ENCODE results near the gene TRIP13. TPM values are rescaled to one million over a fixed set of nuclear protein-coding genes. Genes with fewer than 3 reads are reported as not detected.
"Not testable (repeated sequence)": the region's sequence is repeated elsewhere in the genome, so short reads cannot be mapped to it uniquely, and the experiment has no call there.

Gene TRIP13
- total and polyA plus RNA-seq, 9 of the 15 experiments (the other 6 are each of a cell fraction or from before 2014, with no cell fraction given) = 24.1 to 116 (median 53.2) TPM

GRCh38 chr5:852431-853401 lies 40.0 kb upstream of the TRIP13 start (continued):
- TF ChIP-seq KAT8 (IDR thresholded peaks at IDR 0.05; ENCODE audit: low read depth) (no peak), ELF1 (tag; IDR thresholded peaks at IDR 0.05) (no peak)

GRCh38 chr5:853416-854090 lies 39.1 kb upstream of the TRIP13 start:
- H3K79me2 ChIP-seq (ENCODE audit: control insufficient read depth, insufficient read depth, low read length); BruUV-seq (replicated peaks); H3K4me2 ChIP-seq (ENCODE audit: insufficient read depth, low read length); H3K9ac ChIP-seq (ENCODE audit: insufficient read depth in 1 of 2, low read depth in 2 of 2, low read length in 2 of 2); H3K27ac ChIP-seq (ENCODE audit: extremely low read depth, low read depth, low read length); H3K9me3 ChIP-seq (replicated peaks; ENCODE audit: control insufficient read depth, insufficient read depth, low read depth, low read length); ATAC-seq; FAIRE-seq; H3K9me1 ChIP-seq (ENCODE audit: control insufficient read depth, insufficient read depth, low read length); H2AFZ ChIP-seq (ENCODE audit: low read depth, low read length); H3K4me3 ChIP-seq; CTCF ChIA-PET (ENCODE audit: low intra/inter-chr PET ratio); in situ Hi-C loops (cut with MboI); H3K36me3 ChIP-seq (ENCODE audit: control insufficient read depth, insufficient read depth, low read length); DNase-seq (ENCODE audit: extremely low read depth in 1 of 4, low spot score in 3 of 4): not testable (repeated sequence)
- 31% methylated on average over 11 of the region's 18 CpGs for WGBS (ENCODE audit: insufficient coverage, low coverage, missing lambda C conversion rate)
- Histone ChIP-seq H3K4me1 (replicated peaks in 1 of 2; ENCODE audit: control insufficient read depth in 2 of 2, insufficient read depth in 2 of 2, low read length in 2 of 2) (peaks cover 0 to 36% of the 10 kb centered on the region in 2 experiments; a peak in 2 of 5 replicates), H4K20me1 (replicated peaks; ENCODE audit: control insufficient read depth, insufficient read depth, low read length) (peaks cover 19% of the 10 kb centered on the region), H3K27me3 (ENCODE audit: control insufficient read depth in 2 of 2, insufficient read depth in 2 of 2, low read length in 2 of 2) (peaks cover 24 to 46% of the 10 kb centered on the region in 2 experiments)
- intact Hi-C loops (cut with micrococcal nuclease) = loop anchor here (10.0 kb wide), 1 partner anchor 179 kb away; no protein-coding TSS in a partner anchor
- POLR2A ChIA-PET = interaction anchor here (0.7 kb wide), 1 partner anchor 152 kb away, joined by 4 read pairs; no protein-coding TSS in a partner anchor
- peak; percentile 55; the same call in 1 of the 2 replicates for TF ChIP-seq SAFB (IDR thresholded peaks at IDR 0.05; ENCODE audit: borderline replicate concordance, low read depth, low read length)

Measured in K562 (cell line).